SU-DHL-6 (cell line): Measurements from ENCODE around the gene SLC16A5.

Experiments
- H2AFZ ChIP-seq: fragments of 200-600 bp; sonication (generic); 2 replicates; pipeline ENCODE4 v1.6.1; 2014; ENCODE audit warnings: low read depth, mild to moderate bottlenecking, moderate library complexity, mixed read lengths, antibody characterized with exemption, low read length; ENCODE audit not compliant: severe bottlenecking
- H3F3A ChIP-seq: fragments of 200-600 bp; shearing (Covaris generic); 2 replicates; pipeline ENCODE4 v1.6.0; 2016; ENCODE audit warnings: antibody characterized with exemption, mild to moderate bottlenecking; ENCODE audit not compliant: insufficient read depth
- H3K27ac ChIP-seq: fragments of 200-600 bp; sonication (generic); 2 replicates; pipeline ENCODE4 v1.5.1; 2016; ENCODE audit warnings: low read depth, mild to moderate bottlenecking, low read length, moderate library complexity, mixed read lengths
- H3K27me3 ChIP-seq: fragments of 200-600 bp; sonication (generic), shearing (Covaris generic); 2 replicates; pipeline ENCODE4 v1.6.0; 2014; ENCODE audit warnings: mild to moderate bottlenecking, low read length
- H3K36me3 ChIP-seq: fragments of 200-600 bp; sonication (generic); 2 replicates; pipeline ENCODE4 v1.6.1; 2014; ENCODE audit warnings: mild to moderate bottlenecking, low read length, mixed read lengths
- H3K4me2 ChIP-seq: fragments of 300-600, 200-600 bp; shearing (Covaris generic), sonication (generic); 2 replicates; pipeline ENCODE4 v1.6.0; 2014; ENCODE audit warnings: low read length, low read depth, mild to moderate bottlenecking; ENCODE audit not compliant: poor library complexity, severe bottlenecking
- H3K4me3 ChIP-seq: fragments of 200-600 bp; sonication (generic); 2 replicates; pipeline ENCODE4 v1.5.1; 2014; ENCODE audit warnings: antibody characterized with exemption, low read length, mild to moderate bottlenecking, mixed read lengths; ENCODE audit not compliant: insufficient read depth, poor library complexity, severe bottlenecking
- H3K79me2 ChIP-seq: fragments of 200-600 bp; sonication (generic); 2 replicates; pipeline ENCODE4 v1.6.1; 2014; ENCODE audit warnings: mild to moderate bottlenecking, low read length, moderate library complexity; ENCODE audit not compliant: insufficient read depth
- H3K9ac ChIP-seq: fragments of 200-600 bp; sonication (generic); 2 replicates; pipeline ENCODE4 v1.7.0; 2014; ENCODE audit warnings: mild to moderate bottlenecking, low read length
- H3K9me2 ChIP-seq: fragments of 200-600 bp; sonication (generic); replicated peaks from 2 replicates; pipeline ENCODE4 v1.6.1; 2014; ENCODE audit warnings: low read length; ENCODE audit not compliant: insufficient read depth
- H3K9me3 ChIP-seq: fragments of 200-600 bp; sonication (generic); 2 replicates; pipeline ENCODE4 v1.6.1; 2014; ENCODE audit warnings: low read length, mixed read lengths; ENCODE audit not compliant: insufficient read depth
- H4K20me1 ChIP-seq: fragments of 200-600 bp; sonication (generic); 2 replicates; pipeline ENCODE4 v1.6.1; 2014; ENCODE audit warnings: low read depth, mild to moderate bottlenecking, antibody characterized with exemption, low read length, moderate library complexity, mixed read lengths
- CTCF ChIP-seq: fragments of 200-600 bp; sonication (generic); IDR thresholded peaks from one replicate; pipeline ENCODE4 v1.5.1; 2017; ENCODE audit warnings: antibody characterized with exemption, mild to moderate bottlenecking, low read length, moderate library complexity; ENCODE audit not compliant: insufficient read depth, poor library complexity, severe bottlenecking
- EZH2phosphoT487 ChIP-seq: fragments of 200-600 bp; sonication (generic), shearing (Covaris generic); conservative IDR thresholded peaks from 2 replicates; pipeline ENCODE4 v1.6.1; 2018; ENCODE audit warnings: mild to moderate bottlenecking, antibody characterized with exemption, low read length, moderate library complexity, mixed read lengths

SLC16A5 gene

GRCh38 chr17:75051941-75052340 is 35.8 kb upstream of the SLC16A5 start:
- Histone ChIP-seq H3F3A (0 out of 2 replicates have a peak, but pooled peaks cover 4% of the 10 kb centered on the region), H3K4me3 (no peak overlapping the region)
- no peak for TF ChIP-seq EZH2phosphoT487
- no peak for TF ChIP-seq CTCF

GRCh38 chr17:75059369-75060345 is 28.1 kb upstream of the SLC16A5 start:
- Histone ChIP-seq H3K36me3 (0 out of 2 replicates have a peak, but pooled peaks cover 2% of the 10 kb centered on the region), H3K79me2 (no peaks in the 10 kb centered on the region), H2AFZ (no peak overlapping the region), H3K4me2 (no peak overlapping the region), H3K9me3 (no peaks in the 10 kb centered on the region), H3F3A (no peaks in the 10 kb centered on the region), H4K20me1 (no peaks in the 10 kb centered on the region), H3K27ac (no peak overlapping the region), H3K4me3 (no peak overlapping the region), H3K9me2 (no peaks in the 10 kb centered on the region), H3K27me3 (no peaks in the 10 kb centered on the region), H3K9ac (no peak overlapping the region)
- TF ChIP-seq CTCF: no peak
- TF ChIP-seq EZH2phosphoT487: no peak

More at GRCh38 chr17:75051941-75052340, 35.8 kb upstream of the SLC16A5 start:
- Histone ChIP-seq H4K20me1 (no peaks in the 10 kb centered on the region), H3K4me2 (no peak overlapping the region), H3K27ac (no peak overlapping the region), H2AFZ (no peak overlapping the region), H3K36me3 (0 out of 2 replicates have a peak, but pooled peaks cover 4% of the 10 kb centered on the region), H3K9me3 (no peaks in the 10 kb centered on the region), H3K9me2 (no peaks in the 10 kb centered on the region), H3K27me3 (no peaks in the 10 kb centered on the region), H3K9ac (no peak overlapping the region), H3K79me2 (no peaks in the 10 kb centered on the region; the same call in 1 of the 2 replicates)

DNA sequence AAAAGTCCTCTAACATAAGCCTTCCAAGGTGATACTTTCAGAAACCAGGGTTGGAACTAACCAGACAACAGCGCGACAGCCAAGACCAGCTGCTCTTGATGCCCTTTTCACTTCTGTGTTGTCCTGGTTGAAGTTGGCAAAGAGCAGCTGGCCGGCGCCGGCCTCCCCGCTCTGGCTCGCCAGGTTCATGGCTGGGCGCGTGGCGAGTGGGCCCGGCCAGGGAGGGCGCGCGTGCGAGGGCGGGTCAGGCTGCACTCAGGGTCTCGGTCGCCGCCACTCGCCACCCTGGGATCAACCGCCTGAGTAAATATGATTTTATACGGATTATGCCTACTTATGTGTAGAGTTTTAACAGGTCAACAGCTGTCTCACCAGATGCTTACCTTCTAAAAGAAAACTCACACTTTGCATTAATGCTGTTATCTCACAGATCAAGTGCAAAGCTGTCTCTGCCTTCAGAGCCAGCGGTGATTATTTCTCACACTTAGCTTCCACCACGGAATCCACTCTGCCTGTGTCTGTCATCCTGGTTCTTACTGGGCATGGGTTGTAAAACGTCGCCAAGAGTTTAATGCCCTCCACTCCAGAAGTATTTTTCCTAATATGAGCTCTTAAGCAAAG is 27.2 kb upstream of the SLC16A5 start:
- Histone ChIP-seq H3K9me3 (no peaks in the 10 kb centered on the region), H4K20me1 (no peaks in the 10 kb centered on the region), H3F3A (no peaks in the 10 kb centered on the region), H3K79me2 (no peaks in the 10 kb centered on the region), H3K36me3 (0 out of 2 replicates have a peak, but pooled peaks cover 2% of the 10 kb centered on the region), H2AFZ (no peak overlapping the region), H3K27me3 (no peaks in the 10 kb centered on the region), H3K27ac (no peak overlapping the region), H3K4me3 (no peak overlapping the region), H3K4me2 (no peak overlapping the region), H3K9me2 (no peaks in the 10 kb centered on the region), H3K9ac (no peak overlapping the region)
- TF ChIP-seq CTCF (no peak), EZH2phosphoT487 (no peak)
